SK-N-SH treated with all-trans-retinoic acid at 6 μM for 48 hours (cell line): Measurements from ENCODE around the gene THRB.

Source experiments
- PATZ1 ChIP-seq: fragments of 250-450 bp; sonication (Bioruptor Pico); IDR thresholded peaks from 2 replicates; pipeline ENCODE4 v1.8.0; 2020; ENCODE audit warnings: mild to moderate bottlenecking, moderate library complexity, borderline replicate concordance
- POU6F1 ChIP-seq: fragments of 250-450 bp; sonication (Bioruptor Pico); IDR thresholded peaks from 2 replicates; pipeline ENCODE4 v1.8.0; 2021; ENCODE audit warnings: low read depth, mild to moderate bottlenecking, moderate library complexity, borderline replicate concordance
- ZFP3 ChIP-seq: fragments of 250-450 bp; sonication (Bioruptor Pico); IDR thresholded peaks from 2 replicates; pipeline ENCODE4 v1.5.0; 2020; ENCODE audit warnings: mild to moderate bottlenecking, moderate library complexity
- ZNF70 ChIP-seq: fragments of 450-650 bp; formaldehyde crosslinking; IDR thresholded peaks from 2 replicates; pipeline ENCODE4 v1.5.0; 2020; ENCODE audit warnings: mild to moderate bottlenecking, moderate library complexity

- TF ChIP-seq PATZ1 (CRISPR knock-in tag) (no peak), ZNF70 (CRISPR knock-in tag) (no peak), POU6F1 (CRISPR knock-in tag) (0 out of 2 replicates have a peak, but pooled peaks have one; percentile 9), ZFP3 (CRISPR knock-in tag) (peak; percentile 21; the same call in 1 of the 2 replicates)
Measured at GRCh38 chr3:24220859-24221657, 273.6 kb downstream of the THRB start.
